IMR-90 (cell line): ENCODE measurements around the gene LSM6.

Experiments used
- CEBPB ChIP-seq: IDR thresholded peaks from 2 replicates; pipeline ENCODE4 v1.6.1; 2012; ENCODE audit warnings: low read depth, low read length, improper control_type of control experiment
- CTCF ChIP-seq: conservative IDR thresholded peaks from 2 replicates; pipeline ENCODE4 v1.5.1; 2012; ENCODE audit warnings: mild to moderate bottlenecking, low read depth, low read length, improper control_type of control experiment
- FOS ChIP-seq: fragments of 150-350 bp; IDR thresholded peaks from 2 replicates; pipeline ENCODE4 v1.6.1; 2016; ENCODE audit warnings: low read depth, low read length
- MAZ ChIP-seq: IDR thresholded peaks from 2 replicates; pipeline ENCODE4 v1.6.1; 2012; ENCODE audit warnings: low read depth, mild to moderate bottlenecking, low read length, improper control_type of control experiment, moderate library complexity, borderline replicate concordance
- MXI1 ChIP-seq: IDR thresholded peaks from 2 replicates; pipeline ENCODE4 v1.6.1; 2012; ENCODE audit warnings: low read depth, mild to moderate bottlenecking, low read length, moderate library complexity, borderline replicate concordance
- POLR2A ChIP-seq: IDR thresholded peaks from 2 replicates; pipeline ENCODE4 v1.6.1; 2012; ENCODE audit warnings: mild to moderate bottlenecking, low read depth, low read length
- RAD21 ChIP-seq: IDR thresholded peaks from 2 replicates; pipeline ENCODE4 v1.6.1; 2012; ENCODE audit warnings: low read length, improper control_type of control experiment
- RCOR1 ChIP-seq: IDR thresholded peaks from 2 replicates; pipeline ENCODE4 v1.6.1; 2012; ENCODE audit warnings: mild to moderate bottlenecking, low read length, improper control_type of control experiment; ENCODE audit not compliant: insufficient replicate concordance
- RFX5 ChIP-seq: IDR thresholded peaks from 2 replicates; pipeline ENCODE4 v1.8.0; 2012; ENCODE audit warnings: low read depth, mild to moderate bottlenecking, low read length, moderate library complexity
- SMC3 ChIP-seq: fragments of 150-350 bp; IDR thresholded peaks from 2 replicates; pipeline ENCODE4 v1.6.1; 2016; ENCODE audit warnings: low read depth, mild to moderate bottlenecking, antibody characterized with exemption, low read length, moderate library complexity
- USF2 ChIP-seq: fragments of 150-350 bp; IDR thresholded peaks from 2 replicates; pipeline ENCODE4 v1.6.1; 2017; ENCODE audit warnings: mild to moderate bottlenecking, antibody characterized with exemption, low read length, low read depth

- TF ChIP-seq POLR2A (no peak), CTCF (no peak), MXI1 (no peak), FOS (no peak), SMC3 (no peak), RAD21 (no peak), RFX5 (no peak), CEBPB (no peak), USF2 (no peak), MAZ (no peak), RCOR1 (no peak)
Measured at GRCh38 chr4:146211440-146211839, 35.9 kb downstream of the LSM6 start.
